HG02610 (cell line): ENCODE results near the gene SEPSECS.
"Not testable (repeated sequence)": the region's sequence is repeated elsewhere in the genome, so short reads cannot be mapped to it uniquely, and the experiment has no call there.

Experiments used
- ATAC-seq: cut with Tn5 transposase; IDR thresholded peaks from one replicate; pipeline ENCODE4 v1.9.1; 2021; ENCODE audit warnings: mild to moderate bottlenecking, moderate library complexity; ENCODE audit not compliant: unreplicated experiment

The SEPSECS gene

DNA sequence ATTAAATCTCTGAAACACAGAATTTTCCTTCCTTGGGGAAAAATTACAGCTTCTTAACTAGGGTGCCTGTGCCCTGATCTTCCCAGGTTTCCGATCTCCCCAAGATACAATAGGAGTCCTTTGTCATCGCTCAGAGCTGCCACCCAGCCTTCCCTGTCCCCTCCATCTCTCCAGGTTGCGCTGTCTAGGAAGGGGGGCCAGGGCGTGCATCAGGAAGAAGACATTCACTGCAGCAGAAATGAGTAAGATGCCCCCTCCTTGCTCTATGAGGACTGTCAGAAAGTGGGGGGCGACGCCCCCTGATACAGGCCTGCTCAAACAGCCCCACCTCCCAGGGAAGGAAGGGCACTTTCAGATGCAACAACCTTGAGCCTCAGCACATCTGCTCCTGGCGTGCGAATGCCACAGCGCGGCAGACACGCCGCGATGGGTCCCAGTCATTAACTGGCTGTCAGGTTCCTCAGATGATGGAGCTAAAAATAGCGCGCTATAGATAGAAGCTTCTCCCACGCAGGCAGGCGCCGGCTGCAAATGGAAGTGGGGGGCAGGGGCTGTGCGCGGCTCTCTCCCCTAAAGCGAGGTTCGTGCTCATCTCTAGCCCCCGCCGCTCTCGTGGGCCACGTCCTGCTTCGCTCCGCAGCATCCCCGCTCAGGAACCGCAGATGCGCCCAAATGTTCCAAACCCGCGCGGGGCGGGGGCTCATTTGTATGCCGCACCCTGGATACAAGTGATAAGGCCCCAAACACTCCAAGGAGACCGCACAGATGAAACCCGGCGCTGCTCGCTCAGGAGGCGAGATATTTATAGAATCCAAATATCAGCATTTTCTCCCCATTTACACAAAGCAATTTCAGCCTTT is 71.9 kb downstream of the SEPSECS start:
- no peak for ATAC-seq

DNA sequence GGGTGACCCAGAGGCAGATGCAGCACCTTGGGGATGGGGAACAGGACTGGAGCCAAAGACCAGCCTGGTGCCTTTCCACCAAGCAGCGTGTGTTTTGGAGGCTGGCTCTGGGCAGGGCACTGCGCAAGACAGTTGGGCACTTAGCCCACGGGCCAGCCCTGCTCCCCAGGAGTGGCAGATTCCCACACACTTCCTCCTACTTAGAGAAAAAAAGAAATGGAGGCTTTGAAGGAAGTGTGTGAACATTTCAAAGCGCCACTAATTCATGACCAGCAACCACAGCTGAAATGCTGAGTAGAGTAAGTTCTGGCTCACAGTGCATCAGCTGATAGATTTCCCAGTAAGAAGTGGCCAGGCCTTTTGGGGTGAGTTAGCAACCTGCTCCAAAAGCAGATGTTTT is 74.6 kb downstream of the SEPSECS start:
- no peak for ATAC-seq

DNA sequence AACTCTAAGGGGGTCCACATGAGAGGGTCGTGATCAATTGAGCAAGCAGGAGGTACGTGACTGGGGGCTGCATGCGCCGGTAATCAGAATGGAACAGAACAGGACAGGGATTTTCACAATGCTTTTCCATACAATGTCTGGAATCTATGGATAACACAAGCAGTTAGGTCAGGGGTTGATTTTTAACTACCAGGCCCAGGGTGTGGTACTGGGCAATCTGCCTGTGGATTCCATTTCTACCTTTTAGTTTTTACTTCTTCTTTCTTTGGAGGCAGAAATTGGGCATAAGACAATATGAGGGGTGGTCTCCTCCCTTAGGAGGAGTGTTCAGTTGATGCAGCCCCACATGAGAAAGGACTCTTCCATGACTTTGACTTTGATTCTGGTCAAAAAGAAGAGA is 76.8 kb downstream of the SEPSECS start:
- ATAC-seq: not testable (repeated sequence)

DNA sequence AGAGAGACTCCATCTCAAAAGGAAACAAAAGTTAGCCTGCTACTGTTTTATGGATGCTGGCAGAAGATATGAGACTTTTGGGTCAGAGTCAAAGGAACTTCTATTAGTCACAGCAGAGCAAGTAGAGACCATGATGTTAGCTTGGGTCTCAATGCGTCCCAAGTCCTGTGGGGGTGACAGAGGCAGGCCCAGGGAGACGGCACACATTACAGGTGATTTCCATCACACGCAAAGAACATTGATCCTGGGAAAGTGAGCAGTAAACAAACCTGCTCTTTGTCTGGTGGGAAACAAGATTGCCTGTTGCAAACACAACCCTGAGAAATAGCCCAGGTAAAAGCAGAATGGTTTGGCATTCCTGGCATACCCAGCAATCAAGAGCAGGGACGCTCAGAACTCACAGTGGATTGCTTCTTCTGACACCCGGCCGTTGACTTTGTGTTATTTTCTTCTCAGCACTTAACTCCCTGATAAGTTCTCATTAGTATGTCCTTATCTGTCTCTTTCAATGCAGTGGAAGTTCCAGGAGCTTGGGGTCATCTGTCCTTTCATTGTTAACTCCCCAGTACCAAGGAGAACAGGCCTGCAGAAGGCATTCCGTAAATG is 78.3 kb downstream of the SEPSECS start:
- no peak for ATAC-seq

DNA sequence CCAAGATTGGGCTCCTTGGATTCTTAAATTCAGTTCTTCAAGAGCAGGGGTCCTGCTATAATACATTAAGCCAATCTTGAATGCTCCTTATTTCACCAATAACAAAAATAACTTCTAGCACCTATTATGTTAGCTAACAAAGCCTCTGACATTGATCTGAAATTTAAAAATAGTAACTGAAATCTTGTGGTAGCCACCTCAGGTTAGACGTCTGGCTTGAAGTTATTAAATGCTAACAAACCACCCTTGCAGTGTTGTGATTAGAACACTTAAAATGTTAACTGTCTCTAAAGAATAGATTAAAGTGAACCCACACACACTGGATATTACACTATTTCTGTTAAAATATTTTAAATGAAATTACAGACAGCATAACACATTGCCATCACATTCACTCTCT is 79.7 kb downstream of the SEPSECS start:
- no peak for ATAC-seq

DNA sequence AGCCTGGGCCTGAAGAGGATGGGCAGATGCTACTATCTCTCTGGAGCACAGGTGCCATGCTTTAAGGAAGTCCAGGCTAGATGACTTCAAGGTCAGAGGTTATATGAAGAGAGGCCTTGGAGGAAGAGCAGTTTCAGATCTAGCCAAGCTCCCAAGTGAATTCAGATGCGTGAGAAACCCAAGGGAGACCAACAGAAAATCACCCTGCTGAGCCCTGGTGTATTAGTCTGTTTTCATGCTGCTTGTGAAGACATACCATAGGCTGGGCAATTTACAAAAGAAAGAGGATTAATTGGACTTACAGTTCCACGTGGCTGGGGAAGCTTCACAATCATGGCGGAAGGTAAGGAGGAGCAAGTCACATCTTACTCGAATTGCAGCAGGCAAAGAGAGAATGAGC is 81.7 kb downstream of the SEPSECS start:
- no peak for ATAC-seq

DNA sequence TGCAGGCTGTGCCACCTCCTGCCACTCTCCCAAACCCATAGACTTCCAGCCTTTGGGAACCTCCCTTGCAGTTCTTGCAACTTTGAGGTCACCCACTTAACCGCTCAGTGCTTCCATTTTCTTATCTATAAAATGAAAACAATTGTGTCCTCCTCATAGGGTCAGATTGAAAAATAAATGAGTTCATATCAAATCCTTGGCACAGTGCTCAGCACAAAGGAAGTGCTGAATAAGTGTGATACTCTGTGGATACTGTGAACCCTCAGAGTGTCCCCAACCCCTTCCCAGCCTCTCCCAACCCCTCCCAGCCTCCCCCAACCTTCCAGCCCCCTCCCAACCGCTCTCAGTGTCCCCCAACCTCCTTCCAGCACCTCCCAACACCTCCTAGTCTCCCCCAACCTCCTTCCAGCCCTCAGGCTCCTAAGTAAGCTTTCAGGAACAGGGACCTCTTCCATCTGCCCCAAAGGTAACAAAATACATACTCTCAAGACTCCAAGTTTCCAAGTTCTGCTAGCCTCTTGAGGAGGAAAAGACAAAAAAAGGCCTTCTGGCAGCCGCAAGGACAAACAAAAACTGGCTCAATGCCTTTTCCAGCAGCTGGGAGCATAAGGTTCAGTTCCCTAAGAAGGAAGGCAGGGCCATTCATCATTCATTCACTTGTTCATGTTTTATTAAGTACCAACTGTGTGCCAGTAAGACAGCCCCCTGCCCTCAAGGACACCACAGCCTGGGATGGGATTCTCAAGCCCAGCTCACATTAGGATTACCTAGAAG is 83.4 kb downstream of the SEPSECS start:
- no peak for ATAC-seq

DNA sequence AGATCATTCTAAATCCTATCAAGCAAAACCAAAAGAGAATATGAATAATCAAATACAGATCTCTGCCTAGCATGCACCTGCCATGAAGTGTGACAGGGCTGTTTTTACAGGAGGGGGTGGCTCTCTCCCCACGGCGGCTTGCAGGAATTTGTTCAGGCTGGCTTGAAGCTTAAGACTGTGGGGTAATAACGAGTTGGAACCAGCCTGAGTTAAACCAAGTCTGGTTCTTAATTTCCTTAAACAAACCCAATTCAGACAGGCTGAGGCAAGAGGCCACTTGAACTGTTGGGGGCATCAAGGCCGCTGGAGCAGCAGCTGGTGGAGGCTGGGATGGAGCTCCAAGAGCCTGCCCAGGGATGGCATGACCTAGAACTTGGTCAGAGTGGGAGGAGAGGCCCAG is 84.4 kb downstream of the SEPSECS start:
- ATAC-seq: no peak

DNA sequence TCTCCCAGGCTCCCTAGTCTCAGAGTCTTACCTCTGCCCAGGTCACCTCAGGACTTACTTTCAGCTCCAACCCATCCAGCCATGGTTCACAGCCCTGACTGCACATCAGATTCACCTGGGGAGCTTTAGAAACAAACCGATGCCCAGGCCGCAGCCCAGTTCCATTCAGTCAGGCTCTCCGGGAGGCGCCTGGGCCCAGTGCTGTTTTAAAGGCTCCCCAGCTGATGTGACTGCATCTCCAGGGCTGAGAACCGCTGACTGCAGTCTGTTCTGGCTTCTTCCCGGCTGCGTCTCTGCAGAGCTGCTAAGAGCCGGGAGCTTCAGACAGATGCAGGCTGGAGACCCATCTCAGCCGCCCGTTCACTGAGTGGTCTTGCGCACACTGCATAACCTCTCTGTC is 85.1 kb downstream of the SEPSECS start:
- no peak for ATAC-seq

DNA sequence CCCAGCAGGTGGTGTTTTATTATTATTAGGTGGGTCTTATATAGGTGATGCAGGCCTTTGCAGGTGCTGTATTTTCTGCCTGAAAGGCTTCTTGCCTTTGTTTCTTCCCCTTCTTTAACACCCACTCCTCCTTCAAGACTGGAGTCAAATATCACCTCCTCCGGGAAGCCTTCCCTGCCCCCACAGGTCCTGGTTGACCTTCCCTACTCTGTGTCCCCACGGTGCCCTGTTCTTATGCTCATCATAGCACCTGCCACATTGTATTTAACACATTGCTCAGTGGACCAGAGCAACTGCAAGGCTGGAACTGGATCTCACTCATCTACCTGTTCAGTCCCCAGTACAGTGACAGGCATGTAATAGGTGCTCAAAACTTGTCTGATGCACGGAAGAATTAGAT is 89.7 kb downstream of the SEPSECS start:
- ATAC-seq: no peak
